ENCODE results near the gene PRM2.

The PRM2 gene

DNA sequence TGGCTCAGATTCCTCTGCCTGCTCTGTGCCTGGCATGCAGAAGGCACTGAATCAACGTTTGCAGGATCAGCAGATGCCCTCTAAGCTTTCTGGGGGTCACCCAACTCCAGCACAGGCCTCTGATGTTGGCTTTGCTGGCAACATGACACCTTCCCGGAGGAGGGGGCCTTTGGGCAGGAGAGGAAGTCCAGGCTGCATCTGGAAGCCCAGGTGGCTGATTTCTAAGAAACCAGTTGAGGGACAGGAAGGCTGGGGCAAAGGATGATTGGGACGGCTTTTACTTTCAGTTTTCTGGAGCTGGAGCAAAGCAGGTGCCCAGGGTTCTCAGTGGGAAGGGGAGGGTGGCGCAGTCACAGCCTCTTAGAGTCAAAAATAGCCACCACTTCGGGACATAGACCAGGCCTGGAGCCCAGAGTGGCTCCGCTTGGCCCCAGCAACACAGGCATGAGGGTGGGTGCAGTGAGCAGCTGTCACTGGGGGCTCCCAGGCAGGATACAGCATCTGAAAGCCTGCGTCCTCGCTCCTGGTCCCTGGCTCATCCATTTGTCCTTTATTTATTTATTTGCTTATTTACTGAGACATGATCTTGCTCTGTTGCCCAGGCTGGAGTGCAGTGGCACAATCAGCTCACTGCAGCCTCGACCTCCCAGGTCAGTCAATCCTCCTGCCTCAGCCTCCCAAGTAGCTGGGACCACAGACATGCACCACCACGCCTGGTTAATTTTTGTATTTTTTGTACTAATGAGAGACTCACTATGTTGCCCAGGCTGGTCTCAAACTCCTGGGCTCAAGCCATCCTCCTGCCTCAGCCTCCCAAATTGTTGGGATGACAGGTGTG, 35.4 kb downstream of the PRM2 start:
- Histone ChIP-seq H3K4me3 (ENCODE audit: insufficient read depth, low read length, poor library complexity, severe bottlenecking) (no peak overlapping the region), H3F3A (ENCODE audit: insufficient read depth) (no peaks in the 10 kb centered on the region), H3K9ac (ENCODE audit: low read length) (no peak overlapping the region), H3K27ac (ENCODE audit: low read depth, low read length) (no peak overlapping the region), H3K4me2 (ENCODE audit: low read depth, low read length, poor library complexity, severe bottlenecking) (no peak overlapping the region), H2AFZ (ENCODE audit: low read depth, low read length, severe bottlenecking) (no peak overlapping the region), H3K9me2 (replicated peaks; ENCODE audit: insufficient read depth, low read length) (no peaks in the 10 kb centered on the region), H3K9me3 (ENCODE audit: insufficient read depth, low read length) (no peaks in the 10 kb centered on the region), H3K79me2 (ENCODE audit: insufficient read depth, low read length) (no peaks in the 10 kb centered on the region), H3K27me3 (ENCODE audit: low read length) (no peaks in the 10 kb centered on the region), H4K20me1 (ENCODE audit: low read depth, low read length) (no peaks in the 10 kb centered on the region), H3K36me3 (ENCODE audit: low read length) (no peaks in the 10 kb centered on the region)
- TF ChIP-seq, protein P1, sequence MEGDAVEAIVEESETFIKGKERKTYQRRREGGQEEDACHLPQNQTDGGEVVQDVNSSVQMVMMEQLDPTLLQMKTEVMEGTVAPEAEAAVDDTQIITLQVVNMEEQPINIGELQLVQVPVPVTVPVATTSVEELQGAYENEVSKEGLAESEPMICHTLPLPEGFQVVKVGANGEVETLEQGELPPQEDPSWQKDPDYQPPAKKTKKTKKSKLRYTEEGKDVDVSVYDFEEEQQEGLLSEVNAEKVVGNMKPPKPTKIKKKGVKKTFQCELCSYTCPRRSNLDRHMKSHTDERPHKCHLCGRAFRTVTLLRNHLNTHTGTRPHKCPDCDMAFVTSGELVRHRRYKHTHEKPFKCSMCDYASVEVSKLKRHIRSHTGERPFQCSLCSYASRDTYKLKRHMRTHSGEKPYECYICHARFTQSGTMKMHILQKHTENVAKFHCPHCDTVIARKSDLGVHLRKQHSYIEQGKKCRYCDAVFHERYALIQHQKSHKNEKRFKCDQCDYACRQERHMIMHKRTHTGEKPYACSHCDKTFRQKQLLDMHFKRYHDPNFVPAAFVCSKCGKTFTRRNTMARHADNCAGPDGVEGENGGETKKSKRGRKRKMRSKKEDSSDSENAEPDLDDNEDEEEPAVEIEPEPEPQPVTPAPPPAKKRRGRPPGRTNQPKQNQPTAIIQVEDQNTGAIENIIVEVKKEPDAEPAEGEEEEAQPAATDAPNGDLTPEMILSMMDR (IDR thresholded peaks at IDR 0.05; ENCODE audit: insufficient read depth, low read length, poor library complexity, severe bottlenecking) = no peak
- TF ChIP-seq EZH2phosphoT487 (conservative IDR thresholded peaks at IDR 0.05; ENCODE audit: low read length) = no peak

DNA sequence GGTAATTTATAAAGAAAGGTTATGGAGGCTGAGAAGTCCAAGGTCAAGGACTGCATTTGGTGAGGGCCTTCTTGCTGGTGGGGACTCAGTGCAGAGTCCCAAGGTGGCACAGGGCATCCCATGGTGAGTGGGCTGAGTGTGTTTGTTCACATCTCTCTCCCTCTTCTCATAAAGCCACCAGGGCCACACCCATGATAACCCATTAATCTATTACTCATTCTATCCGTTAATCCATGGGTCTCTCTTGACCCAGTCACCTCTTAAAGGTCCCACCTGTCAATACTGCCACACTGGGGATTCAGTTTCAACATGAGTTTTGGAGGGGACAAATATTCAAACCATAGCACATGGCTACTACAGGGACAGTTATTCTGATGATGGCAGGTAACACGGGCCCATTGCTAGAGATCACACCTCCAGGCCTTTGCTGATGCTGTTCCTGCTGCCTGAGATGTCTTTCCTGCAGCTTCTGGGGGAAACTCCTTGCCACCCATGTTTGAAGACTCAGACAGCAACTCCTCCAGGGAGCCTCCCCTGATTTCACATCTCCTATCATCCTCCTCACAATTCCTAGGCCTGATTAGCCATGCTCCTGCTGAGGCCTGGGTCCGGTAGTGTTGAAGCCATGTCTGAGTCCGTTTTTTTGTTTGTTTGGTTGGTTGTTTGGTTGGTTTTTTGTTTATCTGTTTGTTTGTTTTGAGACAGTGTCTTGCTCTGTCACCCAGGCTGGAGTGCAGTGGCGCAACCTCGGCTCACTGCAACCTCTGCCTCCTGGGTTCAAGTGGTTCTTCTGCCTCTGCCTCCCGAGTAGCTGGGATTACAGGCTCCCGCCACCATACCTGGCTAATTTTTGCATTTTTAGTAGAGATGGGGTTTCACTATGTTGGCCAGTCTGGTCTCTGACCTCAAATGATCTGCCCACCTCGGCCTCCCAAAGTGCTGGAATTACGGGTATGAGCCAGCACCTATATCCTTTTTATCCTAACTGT, 36.3 kb downstream of the PRM2 start:
- Histone ChIP-seq H3K9ac (ENCODE audit: low read length) (no peak overlapping the region), H3K4me3 (ENCODE audit: insufficient read depth, low read length, poor library complexity, severe bottlenecking) (no peak overlapping the region), H3K4me2 (ENCODE audit: low read depth, low read length, poor library complexity, severe bottlenecking) (no peak overlapping the region), H3K79me2 (ENCODE audit: insufficient read depth, low read length) (no peaks in the 10 kb centered on the region), H3K9me2 (replicated peaks; ENCODE audit: insufficient read depth, low read length) (no peaks in the 10 kb centered on the region), H3K9me3 (ENCODE audit: insufficient read depth, low read length) (no peaks in the 10 kb centered on the region), H3K36me3 (ENCODE audit: low read length) (no peaks in the 10 kb centered on the region), H2AFZ (ENCODE audit: low read depth, low read length, severe bottlenecking) (no peak overlapping the region), H3K27me3 (ENCODE audit: low read length) (no peaks in the 10 kb centered on the region), H3F3A (ENCODE audit: insufficient read depth) (no peaks in the 10 kb centered on the region), H3K27ac (ENCODE audit: low read depth, low read length) (no peak overlapping the region), H4K20me1 (ENCODE audit: low read depth, low read length) (no peaks in the 10 kb centered on the region)
- no peak for TF ChIP-seq EZH2phosphoT487 (conservative IDR thresholded peaks at IDR 0.05; ENCODE audit: low read length)
- TF ChIP-seq, protein P1 (IDR thresholded peaks at IDR 0.05; ENCODE audit: insufficient read depth, low read length, poor library complexity, severe bottlenecking) = no peak

DNA sequence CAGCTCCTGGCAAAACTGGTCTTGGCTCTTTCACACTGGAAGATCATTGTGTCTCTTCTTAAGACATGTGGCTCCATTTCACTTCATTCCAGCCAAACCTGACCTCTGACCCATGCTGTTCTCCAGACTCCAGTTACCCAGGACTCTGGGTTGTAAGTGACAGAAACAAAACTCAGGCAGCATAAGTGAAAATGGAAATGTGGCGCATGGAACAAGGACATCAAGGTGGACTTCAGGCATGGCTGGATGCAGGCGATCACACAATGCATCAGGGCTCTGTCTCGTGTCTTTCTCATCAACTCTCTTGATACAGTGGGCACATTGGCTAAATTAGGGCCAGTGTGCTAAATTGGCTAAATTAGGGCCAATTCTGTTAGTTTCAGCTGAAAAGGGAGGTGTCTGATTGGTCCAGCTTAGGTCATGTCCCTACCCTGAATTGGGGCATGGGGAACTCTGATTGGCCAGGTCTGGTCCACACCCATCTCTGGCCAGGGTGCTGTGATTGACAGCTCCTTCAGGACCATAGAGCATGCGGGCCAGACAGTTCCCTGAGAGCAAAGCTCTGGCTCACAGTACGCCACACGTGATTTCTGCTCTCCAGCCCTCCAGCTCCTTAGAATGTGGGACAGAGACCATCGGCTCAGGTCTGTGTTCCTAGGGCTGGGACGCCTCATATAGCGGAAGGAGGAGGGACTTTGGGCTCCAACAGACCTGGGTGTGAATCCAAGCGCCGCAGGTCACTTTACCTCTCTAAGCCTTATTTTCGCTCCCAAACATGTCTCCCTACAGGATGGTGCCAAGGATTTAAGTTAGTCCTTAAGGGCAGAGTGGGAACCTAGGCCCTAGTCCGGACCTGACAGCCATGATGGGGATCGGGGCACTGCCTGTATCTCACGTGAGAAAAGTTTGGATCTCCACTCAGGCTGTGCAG, 37.7 kb downstream of the PRM2 start:
- Histone ChIP-seq H3K36me3 (ENCODE audit: low read length) (no peaks in the 10 kb centered on the region), H3K4me3 (ENCODE audit: insufficient read depth, low read length, poor library complexity, severe bottlenecking) (no peak overlapping the region), H2AFZ (ENCODE audit: low read depth, low read length, severe bottlenecking) (no peak overlapping the region), H3K9me3 (ENCODE audit: insufficient read depth, low read length) (no peaks in the 10 kb centered on the region), H3K27me3 (ENCODE audit: low read length) (no peaks in the 10 kb centered on the region), H3K79me2 (ENCODE audit: insufficient read depth, low read length) (no peaks in the 10 kb centered on the region), H3K9ac (ENCODE audit: low read length) (no peak overlapping the region), H3K27ac (ENCODE audit: low read depth, low read length) (no peak overlapping the region), H3F3A (ENCODE audit: insufficient read depth) (no peaks in the 10 kb centered on the region), H3K9me2 (replicated peaks; ENCODE audit: insufficient read depth, low read length) (no peaks in the 10 kb centered on the region), H4K20me1 (ENCODE audit: low read depth, low read length) (no peaks in the 10 kb centered on the region), H3K4me2 (ENCODE audit: low read depth, low read length, poor library complexity, severe bottlenecking) (no peak overlapping the region)
- no peak for TF ChIP-seq EZH2phosphoT487 (conservative IDR thresholded peaks at IDR 0.05; ENCODE audit: low read length)
- TF ChIP-seq, protein P1 (IDR thresholded peaks at IDR 0.05; ENCODE audit: insufficient read depth, low read length, poor library complexity, severe bottlenecking) = no peak
